HPDE6-E6E7 (cell line): ENCODE measurements around the gene AKAIN1.

Source experiments
- DNase-seq: peaks from one replicate; pipeline ENCODE4 v3.0.0; 2011; ENCODE audit warnings: missing footprints; ENCODE audit errors: extremely low spot score

The AKAIN1 gene

GRCh38 chr18:5093902-5094301 is 103.2 kb downstream of the AKAIN1 start:
- no peak for DNase-seq
